RWPE1 (cell line): Measurements from ENCODE around the gene PAIP1.
"Not testable (repeated sequence)": the region's sequence is repeated elsewhere in the genome, so short reads cannot be mapped to it uniquely, and the experiment has no call there.

Experiments
- CTCF ChIA-PET: fragments of 350-600 bp; sonication (Branson Sonifier 250); formaldehyde crosslinking; extraction: SDS; loops from one replicate; lab custom pipeline; 2021; lab: Yijun Ruan, JAX
- POLR2A ChIA-PET: fragments of 400-600 bp; formaldehyde crosslinking; extraction: SDS; loops from one replicate; lab custom pipeline; 2020; ENCODE audit warnings: antibody characterized with exemption; ENCODE audit not compliant: low non-redundant PET; lab: Yijun Ruan, JAX
- DNase-seq: peaks from one replicate; pipeline ENCODE4 v3.0.0; 2012; ENCODE audit warnings: low spot score
- H3K27ac ChIP-seq: fragments of 450-650 bp; 2 replicates; pipeline ENCODE4 v1.5.1; 2017
- TF ChIP-seq, protein P1 (sequence below): fragments of 450-650 bp; conservative IDR thresholded peaks from 2 replicates; pipeline ENCODE4 v1.5.1; 2017; ENCODE audit warnings: low read depth, mild to moderate bottlenecking

Gene PAIP1

DNA sequence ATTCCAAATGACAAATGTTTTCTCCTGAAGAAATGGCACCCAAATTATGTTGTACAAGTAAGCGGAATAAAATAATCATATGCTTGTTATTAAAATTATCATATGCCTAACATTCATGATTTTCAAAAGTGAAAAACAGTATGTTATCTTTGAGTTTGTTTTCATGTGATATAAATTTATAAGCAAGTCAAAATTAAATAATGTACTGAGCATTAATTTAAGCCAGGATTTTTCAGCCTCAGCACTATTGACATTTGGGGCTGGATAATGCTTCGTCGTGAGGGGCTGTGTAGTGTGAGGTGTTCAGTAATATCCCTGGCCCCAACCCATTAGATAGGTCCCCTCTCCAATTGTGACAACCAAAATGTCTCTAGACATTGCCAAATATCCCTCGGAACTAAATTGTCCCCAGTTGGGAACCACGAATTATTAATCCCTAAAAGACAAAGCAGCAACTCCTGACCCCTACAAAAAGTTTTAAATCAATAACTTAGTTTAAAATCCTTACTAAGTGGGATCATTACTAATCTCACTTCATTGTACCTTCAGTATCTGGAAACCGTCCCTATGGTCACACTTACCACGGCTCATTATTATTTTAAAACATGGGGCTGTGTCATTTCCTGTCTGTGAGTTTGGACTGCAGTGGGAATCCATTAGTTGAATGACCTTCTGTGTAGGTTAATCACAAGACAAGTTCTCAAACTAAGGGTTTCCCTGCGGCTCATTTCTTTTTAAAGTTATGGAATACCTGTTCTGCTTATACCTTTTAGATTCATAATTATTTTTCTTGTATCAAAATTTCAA lies 44.8 kb upstream of the PAIP1 start:
- H3K27ac ChIP-seq, result no peak overlapping the region
- TF ChIP-seq, protein P1, sequence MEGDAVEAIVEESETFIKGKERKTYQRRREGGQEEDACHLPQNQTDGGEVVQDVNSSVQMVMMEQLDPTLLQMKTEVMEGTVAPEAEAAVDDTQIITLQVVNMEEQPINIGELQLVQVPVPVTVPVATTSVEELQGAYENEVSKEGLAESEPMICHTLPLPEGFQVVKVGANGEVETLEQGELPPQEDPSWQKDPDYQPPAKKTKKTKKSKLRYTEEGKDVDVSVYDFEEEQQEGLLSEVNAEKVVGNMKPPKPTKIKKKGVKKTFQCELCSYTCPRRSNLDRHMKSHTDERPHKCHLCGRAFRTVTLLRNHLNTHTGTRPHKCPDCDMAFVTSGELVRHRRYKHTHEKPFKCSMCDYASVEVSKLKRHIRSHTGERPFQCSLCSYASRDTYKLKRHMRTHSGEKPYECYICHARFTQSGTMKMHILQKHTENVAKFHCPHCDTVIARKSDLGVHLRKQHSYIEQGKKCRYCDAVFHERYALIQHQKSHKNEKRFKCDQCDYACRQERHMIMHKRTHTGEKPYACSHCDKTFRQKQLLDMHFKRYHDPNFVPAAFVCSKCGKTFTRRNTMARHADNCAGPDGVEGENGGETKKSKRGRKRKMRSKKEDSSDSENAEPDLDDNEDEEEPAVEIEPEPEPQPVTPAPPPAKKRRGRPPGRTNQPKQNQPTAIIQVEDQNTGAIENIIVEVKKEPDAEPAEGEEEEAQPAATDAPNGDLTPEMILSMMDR, result no peak
- DNase-seq, result peak; percentile 42
- ChIA-PET POLR2A (no interaction called here), CTCF (interaction anchor here (0.6 kb wide), 1 partner anchor 28 kb away, joined by 4 read pairs; no protein-coding TSS in a partner anchor)

DNA sequence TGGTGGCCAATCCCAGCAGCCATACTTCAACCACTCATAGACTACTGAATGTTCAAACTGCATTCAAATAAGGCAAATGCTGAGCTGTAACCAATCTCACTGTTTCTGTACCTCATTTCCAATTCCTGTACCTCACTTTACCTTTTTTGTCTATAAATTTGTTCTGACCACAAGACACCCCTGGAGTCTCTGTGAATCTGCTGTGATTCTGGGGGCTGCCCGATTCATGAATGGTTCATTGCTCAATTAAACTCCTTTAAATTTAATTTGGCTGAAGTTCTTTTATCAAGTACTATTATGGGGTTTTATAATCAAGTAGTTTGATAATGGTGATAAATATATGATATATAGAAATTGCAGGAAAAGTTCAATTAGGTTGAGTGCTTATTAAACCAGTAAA lies 42.0 kb upstream of the PAIP1 start:
- H3K27ac ChIP-seq, DNase-seq, POLR2A ChIA-PET, CTCF ChIA-PET: not testable (repeated sequence)

- DNase-seq, result no peak
- TF ChIP-seq, protein P1, result no peak
- ChIA-PET POLR2A (no interaction called here), CTCF (no interaction called here)
- H3K27ac ChIP-seq, result no peak overlapping the region
Measured at GRCh38 chr5:43592363-43592762, 35.5 kb upstream of the PAIP1 start.

DNA sequence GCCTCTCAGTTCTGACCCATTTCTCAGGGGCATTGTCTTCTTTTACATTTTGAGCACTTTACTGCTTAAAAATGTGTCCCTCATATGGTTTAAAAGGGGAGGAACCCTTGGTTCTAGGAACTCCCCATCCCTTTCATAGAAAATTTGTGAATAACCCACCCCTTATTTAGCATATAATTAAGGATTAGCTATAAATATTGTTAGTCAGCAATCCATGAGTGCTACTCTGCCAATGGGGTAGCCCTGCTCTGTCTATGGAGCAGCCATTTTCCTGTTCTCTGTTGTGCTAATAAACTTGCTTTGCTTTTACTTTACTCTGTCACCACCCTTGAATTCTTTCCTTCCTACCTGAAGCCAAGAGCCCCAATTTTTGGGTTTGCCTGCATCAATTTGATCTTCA lies 33.8 kb upstream of the PAIP1 start:
- H3K27ac ChIP-seq, result no peak overlapping the region
- CTCF ChIA-PET, result interaction anchor here (0.6 to 0.7 kb wide), 2 partner anchors 121 to 191 kb away, joined by 3 to 7 read pairs; no protein-coding TSS in a partner anchor
- TF ChIP-seq, protein P1, result no peak
- no peak for DNase-seq
- POLR2A ChIA-PET, result no interaction called here

- CTCF ChIA-PET, result interaction anchor here (0.6 kb wide), 1 partner anchor 63 kb away, joined by 4 read pairs; no protein-coding TSS in a partner anchor
- TF ChIP-seq, protein P1, result no peak
- DNase-seq, result no peak
- POLR2A ChIA-PET, result no interaction called here
- H3K27ac ChIP-seq, result no peak overlapping the region
Measured at GRCh38 chr5:43589310-43589709, 32.4 kb upstream of the PAIP1 start.

DNA sequence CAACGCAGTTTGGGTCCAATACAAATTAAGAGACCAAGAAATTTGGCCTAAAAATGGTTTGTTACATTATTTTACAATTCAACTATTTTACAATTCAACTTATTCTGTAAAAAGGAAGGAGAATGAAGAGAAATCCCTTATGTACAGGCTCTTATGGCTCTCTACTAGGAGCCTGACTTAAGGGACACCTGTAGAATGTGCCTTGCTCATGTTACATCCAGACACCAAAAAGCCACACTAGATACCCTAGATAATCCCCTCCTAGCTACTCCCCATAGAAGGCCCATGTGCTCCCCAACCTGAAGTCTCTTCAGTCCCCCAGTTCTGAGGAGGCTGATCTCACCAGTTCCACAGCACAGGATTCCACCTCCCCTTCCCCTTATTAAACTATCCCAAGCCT lies 32.0 kb upstream of the PAIP1 start:
- ChIA-PET POLR2A (no interaction called here), CTCF (interaction anchor here (0.6 kb wide), 1 partner anchor 64 kb away, joined by 4 read pairs; no protein-coding TSS in a partner anchor)
- TF ChIP-seq, protein P1, result no peak
- no peak overlapping the region for H3K27ac ChIP-seq
- no peak for DNase-seq

DNA sequence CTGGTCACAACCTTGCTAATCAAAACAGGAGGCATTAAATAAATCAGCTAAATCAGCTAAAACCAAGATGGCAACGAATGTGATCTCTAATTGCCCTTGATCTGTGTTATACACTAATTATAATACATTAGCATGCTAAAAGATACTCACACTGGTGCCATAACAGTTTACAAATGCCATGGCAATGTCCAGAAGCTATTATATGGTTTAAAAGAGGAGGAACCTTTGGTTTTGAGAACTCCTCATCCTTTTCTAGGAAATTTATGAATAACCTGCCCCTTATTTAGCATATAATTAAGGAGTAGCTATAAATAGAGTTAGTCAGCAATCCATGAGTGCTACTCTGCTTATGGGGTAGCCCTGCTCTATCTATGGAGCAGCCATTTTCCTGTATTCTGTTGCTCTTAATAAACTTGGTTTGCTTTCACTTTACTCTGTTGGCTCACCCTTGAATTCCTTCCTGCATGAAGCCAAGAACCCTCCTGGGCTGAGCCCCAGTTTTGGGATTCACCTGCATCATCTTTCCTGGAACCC lies 27.4 kb upstream of the PAIP1 start:
- DNase-seq, result no peak
- ChIA-PET POLR2A (no interaction called here), CTCF (no interaction called here)
- TF ChIP-seq, protein P1, result no peak
- H3K27ac ChIP-seq, result no peak overlapping the region
